Endothelial cell of umbilical vein (primary cell): ENCODE results near the gene LGALS3BP. TPM values are rescaled to one million over a fixed set of nuclear protein-coding genes. Genes with fewer than 3 reads are reported as not detected.

Source experiments
- BruUV-seq: library from RNA; stranded (reverse); fragments of 400-500 nt; replicated peaks from 2 replicates; lab custom pipeline; 2021; lab: Mats Ljungman, UMichigan
- CTCF ChIA-PET: fragments of 300-600, 350-600 bp; sonication (Branson Sonifier 250); formaldehyde crosslinking; loops from one replicate; lab custom pipeline; 2021; ENCODE audit warnings: antibody characterized with exemption, inconsistent platforms; lab: Charles Lee
- POLR2A ChIA-PET: fragments of 300-600, 350-600 bp; sonication (Branson Sonifier 250); formaldehyde crosslinking; loops from one replicate; lab custom pipeline; 2021; ENCODE audit warnings: antibody characterized with exemption, inconsistent platforms; lab: Charles Lee
- DNase-seq: peaks from one replicate; pipeline ENCODE4 v3.0.0-alpha.2; 2011; ENCODE audit warnings: low read depth, low spot score
- FAIRE-seq: peaks from 2 replicates; lab custom pipeline; 2011; peaks lifted over from hg19 to GRCh38; lab: Jason Lieb, UNC
- H2AFZ ChIP-seq: 2 replicates; pipeline ENCODE4 v1.6.0; 2012; ENCODE audit warnings: low read depth, low read length, control low read depth, inconsistent platforms
- H3K27ac ChIP-seq: 2 replicates; pipeline ENCODE4 v1.5.1; 2011; ENCODE audit warnings: low read depth, mild to moderate bottlenecking, control low read depth, low read length, moderate library complexity; ENCODE audit not compliant: insufficient read depth
- H3K27me3 ChIP-seq, 2 experiments: 2 replicates each; pipeline versions ENCODE4 v1.6.0 to v1.6.1; 2011; ENCODE audit warnings: low read length in 2 of 2, mixed read lengths in 1 of 2; ENCODE audit not compliant: control insufficient read depth in 2 of 2, insufficient read depth in 2 of 2
- H3K36me3 ChIP-seq, 2 experiments: 2 replicates in 1 of 2; 3 replicates in 1 of 2; pipeline ENCODE4 v1.5.1; 2011; ENCODE audit warnings: low read length in 2 of 2, mild to moderate bottlenecking in 1 of 2, moderate library complexity in 1 of 2; ENCODE audit not compliant: control insufficient read depth in 2 of 2, insufficient read depth in 2 of 2; ENCODE audit errors: extremely low read depth in 1 of 2
- H3K4me1 ChIP-seq: 3 replicates; pipeline ENCODE4 v1.5.1; 2011; ENCODE audit warnings: mild to moderate bottlenecking, low read length; ENCODE audit not compliant: control insufficient read depth, insufficient read depth; ENCODE audit errors: extremely low read depth
- H3K4me2 ChIP-seq: 2 replicates; pipeline ENCODE4 v1.6.1; 2011; ENCODE audit warnings: low read length, control low read depth, mixed read lengths; ENCODE audit not compliant: insufficient read depth
- H3K4me3 ChIP-seq, 3 experiments: fragments of 200-600 bp in 1 of 3; sonication (generic), shearing (Covaris generic) in 1 of 3; replicated peaks in 1 of 3; 2 replicates each; pipeline ENCODE4 v1.5.1; 2011 to 2016; ENCODE audit warnings: control low read depth in 3 of 3, low read length in 3 of 3, mild to moderate bottlenecking in 2 of 3, inconsistent platforms in 1 of 3, low read depth in 1 of 3, moderate library complexity in 1 of 3; ENCODE audit not compliant: insufficient read depth in 1 of 3
- H3K79me2 ChIP-seq: 2 replicates; pipeline ENCODE4 v1.6.0; 2012; ENCODE audit warnings: low read length, inconsistent platforms; ENCODE audit not compliant: control insufficient read depth, insufficient read depth
- H3K9ac ChIP-seq: replicated peaks from 2 replicates; pipeline ENCODE3; 2011; ENCODE audit warnings: low read length, control low read depth; ENCODE audit not compliant: insufficient read depth; ENCODE audit errors: extremely low read depth
- H3K9me1 ChIP-seq: replicated peaks from 3 replicates; pipeline ENCODE4 v1.6.0; 2011; ENCODE audit warnings: mild to moderate bottlenecking, low read length; ENCODE audit not compliant: control insufficient read depth, insufficient read depth; ENCODE audit errors: extremely low read depth
- H3K9me3 ChIP-seq: replicated peaks from 2 replicates; pipeline ENCODE4 v1.5.1; 2012; ENCODE audit warnings: low read length, inconsistent platforms; ENCODE audit not compliant: control insufficient read depth, insufficient read depth
- H4K20me1 ChIP-seq: replicated peaks from 2 replicates; pipeline ENCODE3; 2011; ENCODE audit warnings: mild to moderate bottlenecking, low read length; ENCODE audit not compliant: control insufficient read depth, insufficient read depth; ENCODE audit errors: extremely low read depth
- EZH2 ChIP-seq: IDR thresholded peaks from 2 replicates; pipeline ENCODE4 v1.6.1; 2012; ENCODE audit warnings: borderline replicate concordance, low read depth, mild to moderate bottlenecking, moderate library complexity, low read length, inconsistent platforms; ENCODE audit not compliant: severe bottlenecking
- FOS ChIP-seq: IDR thresholded peaks from 2 replicates; pipeline ENCODE4 v1.6.1; 2011; ENCODE audit warnings: mild to moderate bottlenecking, low read length, moderate library complexity, borderline replicate concordance; ENCODE audit not compliant: insufficient read depth
- GATA2 ChIP-seq: IDR thresholded peaks from 2 replicates; pipeline ENCODE4 v1.7.0; 2011; ENCODE audit warnings: low read depth, mild to moderate bottlenecking, moderate library complexity, mixed read lengths, low read length; ENCODE audit not compliant: insufficient read length, insufficient read depth
- JUN ChIP-seq: IDR thresholded peaks from 2 replicates; pipeline ENCODE4 v1.6.1; 2011; ENCODE audit warnings: borderline replicate concordance, low read depth; ENCODE audit not compliant: insufficient read length, insufficient read depth
- MYC ChIP-seq: IDR thresholded peaks from one replicate; pipeline ENCODE4 v1.6.1; 2011; ENCODE audit warnings: mild to moderate bottlenecking, low read depth, low read length
- POLR2A ChIP-seq: IDR thresholded peaks from 2 replicates; pipeline ENCODE4 v1.6.1; 2012; ENCODE audit warnings: low read depth, mild to moderate bottlenecking, control low read depth, low read length
- POLR2AphosphoS5 ChIP-seq: IDR thresholded peaks from 2 replicates; pipeline ENCODE4 v1.6.1; 2012; ENCODE audit warnings: low read depth, mild to moderate bottlenecking, control low read depth, low read length, moderate library complexity; ENCODE audit not compliant: insufficient read depth
- dilution Hi-C: fragments of 300-500 bp; cut with MboI; formaldehyde crosslinking; loops from one replicate; pipeline ENCODE4 v1.15.0; 2019; ENCODE audit warnings: low sequenced_read_pairs; ENCODE audit not compliant: extremely low pct_ligation_motif_present
- intact Hi-C: fragments of 100-400 bp; cut with micrococcal nuclease; formaldehyde crosslinking; loops from one replicate; pipeline ENCODE4 v1.10.0; 2022
- polyA plus RNA-seq, 4 experiments: library from polyadenylated mRNA; depleted of rRNA in 3 of 4; stranded (reverse) in 3 of 4; unstranded in 1 of 4; fragments of >200 nt; gene quantifications; 2 replicates each; pipeline versions ENCODE4 v1.2.1 to v1.2.3, GENCODE V29; 2011 to 2012; ENCODE audit warnings: missing spikeins in 1 of 4
- total RNA-seq: library from RNA; stranded (reverse); gene quantifications from 2 replicates; pipeline ENCODE4 v1.2.3, GENCODE V29; 2021
- TF ChIP-seq, protein P1 (sequence below): IDR thresholded peaks from 2 replicates; pipeline ENCODE4 v1.6.1; 2011; ENCODE audit not compliant: insufficient read depth, insufficient read length
- TF ChIP-seq, protein P2 (sequence below), 2 donors: IDR thresholded peaks; 1 replicate in 1 of 2; 2 replicates in 1 of 2; pipeline ENCODE4 v1.5.1; 2011; ENCODE audit warnings: low read length in 2 of 2, mild to moderate bottlenecking in 2 of 2, moderate library complexity in 2 of 2, control low read depth in 1 of 2, inconsistent platforms in 1 of 2, low read depth in 1 of 2; ENCODE audit not compliant: insufficient read depth in 1 of 2; ENCODE audit errors: extremely low read depth in 1 of 2

The LGALS3BP gene
- total and polyA plus RNA-seq, 2 donors (not counting 3 experiments of a cell fraction or from before 2014, with no cell fraction given) = 0.77 to 1.3 TPM

DNA sequence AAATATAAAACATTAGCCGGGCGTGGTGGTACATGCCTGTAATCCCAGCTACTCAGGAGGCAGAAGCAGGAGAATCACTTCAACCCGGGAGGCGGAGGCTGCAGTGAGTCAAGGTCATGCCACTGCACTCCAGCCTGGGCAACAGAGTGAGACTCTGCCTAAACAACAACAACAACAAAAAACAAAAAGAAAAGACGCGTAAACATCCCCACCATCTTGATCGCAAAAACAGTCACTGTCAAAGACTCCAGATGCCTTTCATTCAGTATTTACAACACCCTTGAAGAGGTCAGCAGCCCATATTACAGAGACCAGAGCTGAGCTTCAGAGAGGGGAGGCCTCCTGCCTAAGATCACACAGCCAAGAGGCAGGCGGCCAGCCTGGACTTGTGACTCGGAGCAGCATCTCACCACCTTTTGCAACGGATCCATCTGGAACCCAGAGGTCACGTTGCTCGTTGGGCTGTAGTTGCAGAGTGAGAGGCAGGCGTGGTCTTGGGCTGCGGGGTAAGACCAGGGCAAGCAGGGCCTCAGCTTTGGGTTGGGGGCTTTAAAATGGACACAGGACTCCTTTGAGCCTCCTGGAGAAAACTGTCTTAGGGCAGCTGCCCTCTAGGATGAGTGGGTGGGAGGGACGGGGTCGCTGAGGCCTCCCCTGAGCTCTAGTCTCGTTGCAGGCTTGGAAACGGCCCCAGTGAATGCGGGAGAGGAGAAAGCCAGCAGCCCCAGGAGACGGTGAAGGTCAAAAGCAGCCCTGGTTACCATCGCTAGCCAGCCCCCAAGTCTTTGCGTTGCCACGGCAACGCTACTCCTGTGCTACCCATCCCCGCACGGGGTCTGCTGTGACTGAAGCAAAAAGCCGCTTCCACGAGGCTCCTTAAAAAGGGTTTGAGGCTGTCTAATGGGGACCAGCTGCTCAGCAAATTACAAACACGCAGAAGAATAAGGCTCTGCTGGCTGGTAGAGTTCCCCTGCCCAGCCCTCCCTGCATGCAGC lies 26.1 kb downstream of the LGALS3BP start:
- H3K9ac ChIP-seq = no peak overlapping the region
- POLR2A ChIA-PET = no interaction called here

More for the DNA sequence above, 26.1 kb downstream of the LGALS3BP start:
- no TSS peak for BruUV-seq
- Histone ChIP-seq H3K27ac (no peak overlapping the region), H3K4me1 (no peaks in the 10 kb centered on the region), H2AFZ (no peak overlapping the region), H3K79me2 (no peaks in the 10 kb centered on the region), H3K9me3 (no peaks in the 10 kb centered on the region), H3K4me3 (no peak overlapping the region), H3K36me3 (no peaks in the 10 kb centered on the region), H4K20me1 (no peaks in the 10 kb centered on the region), H3K9me1 (no peaks in the 10 kb centered on the region), H3K27me3 (no peaks in the 10 kb centered on the region), H3K4me2 (no peak overlapping the region)
- FAIRE-seq = no peak
- no peak for DNase-seq
- intact Hi-C loops (no loop called here), dilution Hi-C loops (no loop called here)
- CTCF ChIA-PET = interaction anchor here (0.9 to 3.2 kb wide), 4 partner anchors 11 to 88 kb away, joined by 3 to 12 read pairs (median 5); no protein-coding TSS in a partner anchor
- TF ChIP-seq, protein P1, sequence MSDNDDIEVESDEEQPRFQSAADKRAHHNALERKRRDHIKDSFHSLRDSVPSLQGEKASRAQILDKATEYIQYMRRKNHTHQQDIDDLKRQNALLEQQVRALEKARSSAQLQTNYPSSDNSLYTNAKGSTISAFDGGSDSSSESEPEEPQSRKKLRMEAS = no peak
- TF ChIP-seq POLR2A = no peak
- no peak for TF ChIP-seq FOS
- TF ChIP-seq MYC = no peak
- no peak for TF ChIP-seq JUN
- TF ChIP-seq, protein P2, sequence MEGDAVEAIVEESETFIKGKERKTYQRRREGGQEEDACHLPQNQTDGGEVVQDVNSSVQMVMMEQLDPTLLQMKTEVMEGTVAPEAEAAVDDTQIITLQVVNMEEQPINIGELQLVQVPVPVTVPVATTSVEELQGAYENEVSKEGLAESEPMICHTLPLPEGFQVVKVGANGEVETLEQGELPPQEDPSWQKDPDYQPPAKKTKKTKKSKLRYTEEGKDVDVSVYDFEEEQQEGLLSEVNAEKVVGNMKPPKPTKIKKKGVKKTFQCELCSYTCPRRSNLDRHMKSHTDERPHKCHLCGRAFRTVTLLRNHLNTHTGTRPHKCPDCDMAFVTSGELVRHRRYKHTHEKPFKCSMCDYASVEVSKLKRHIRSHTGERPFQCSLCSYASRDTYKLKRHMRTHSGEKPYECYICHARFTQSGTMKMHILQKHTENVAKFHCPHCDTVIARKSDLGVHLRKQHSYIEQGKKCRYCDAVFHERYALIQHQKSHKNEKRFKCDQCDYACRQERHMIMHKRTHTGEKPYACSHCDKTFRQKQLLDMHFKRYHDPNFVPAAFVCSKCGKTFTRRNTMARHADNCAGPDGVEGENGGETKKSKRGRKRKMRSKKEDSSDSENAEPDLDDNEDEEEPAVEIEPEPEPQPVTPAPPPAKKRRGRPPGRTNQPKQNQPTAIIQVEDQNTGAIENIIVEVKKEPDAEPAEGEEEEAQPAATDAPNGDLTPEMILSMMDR (IDR thresholded peaks at IDR 0.05; ENCODE audit: extremely low read depth in 1 of 2, insufficient read depth in 1 of 2, low read depth in 1 of 2, low read length in 2 of 2) = no peak
- no peak for TF ChIP-seq EZH2
- no peak for TF ChIP-seq GATA2
- TF ChIP-seq POLR2AphosphoS5 = no peak
